Progenitor cell of endocrine pancreas (in vitro differentiated cells): ENCODE measurements around the gene ATP6V1G1. TPM values are rescaled to one million over a fixed set of nuclear protein-coding genes. Genes with fewer than 3 reads are reported as not detected.
"Not testable (repeated sequence)": the region's sequence is repeated elsewhere in the genome, so short reads cannot be mapped to it uniquely, and the experiment has no call there.

ENCODE experiments used
- DNase-seq: peaks from one replicate; pipeline ENCODE4 v3.0.0; 2021; ENCODE audit warnings: low spot score; ENCODE audit not compliant: unreplicated experiment
- H3K27ac Mint-ChIP-seq: 2 replicates; pipeline ENCODE4 v1.8.0; 2021; ENCODE audit warnings: mild to moderate bottlenecking, moderate library complexity, mixed read lengths
- H3K27me3 Mint-ChIP-seq: 2 replicates; pipeline ENCODE4 v1.8.0; 2021; ENCODE audit warnings: mixed read lengths
- H3K36me3 Mint-ChIP-seq: 2 replicates; pipeline ENCODE4 v1.8.0; 2022; ENCODE audit warnings: mixed read lengths; ENCODE audit not compliant: insufficient read depth
- H3K4me1 Mint-ChIP-seq: 2 replicates; pipeline ENCODE4 v1.8.0; 2021; ENCODE audit warnings: low read depth, mixed read lengths
- H3K4me3 Mint-ChIP-seq: 2 replicates; pipeline ENCODE4 v1.8.0; 2021; ENCODE audit warnings: low read depth, mild to moderate bottlenecking, moderate library complexity, mixed read lengths
- H3K9me3 Mint-ChIP-seq: 2 replicates; pipeline ENCODE4 v1.8.0; 2021; ENCODE audit warnings: low read depth, mixed read lengths
- CTCF ChIP-seq: fragments of 200-600 bp; sonication (generic); IDR thresholded peaks from one replicate; pipeline ENCODE4 v1.5.0; 2021; ENCODE audit warnings: antibody characterized with exemption, mild to moderate bottlenecking; ENCODE audit not compliant: unreplicated experiment
- total RNA-seq: library from RNA; stranded (reverse); gene quantifications from 2 replicates; pipeline ENCODE4 v1.2.1, GENCODE V29; 2021

ATP6V1G1 gene
- total RNA-seq, 1 donor from 2014 or later, result 123 TPM

- Mint-ChIP-seq H3K4me3 (no peak overlapping the region), H3K9me3 (no peaks in the 10 kb centered on the region), H3K27ac (no peak overlapping the region), H3K27me3 (no peaks in the 10 kb centered on the region), H3K36me3 (no peaks in the 10 kb centered on the region), H3K4me1 (no peaks in the 10 kb centered on the region)
- no peak for DNase-seq
- no peak for TF ChIP-seq CTCF
Observed at GRCh38 chr9:114565204-114565603, 22.4 kb upstream of the ATP6V1G1 start.

- Mint-ChIP-seq H3K27ac (no peak overlapping the region), H3K4me1 (peaks cover 5% of the 10 kb centered on the region), H3K4me3 (no peak overlapping the region), H3K36me3 (no peaks in the 10 kb centered on the region), H3K9me3 (no peaks in the 10 kb centered on the region), H3K27me3 (no peaks in the 10 kb centered on the region)
- no peak for TF ChIP-seq CTCF
- no peak for DNase-seq
Observed at GRCh38 chr9:114570742-114571141, 16.8 kb upstream of the ATP6V1G1 start.

GRCh38 chr9:114571391-114571790 lies 16.2 kb upstream of the ATP6V1G1 start:
- Mint-ChIP-seq H3K9me3 (no peaks in the 10 kb centered on the region), H3K27me3 (no peaks in the 10 kb centered on the region), H3K27ac (no peak overlapping the region), H3K36me3 (no peaks in the 10 kb centered on the region), H3K4me3 (no peak overlapping the region), H3K4me1 (peaks cover 7% of the 10 kb centered on the region)
- TF ChIP-seq CTCF, result no peak
- no peak for DNase-seq

GRCh38 chr9:114572199-114572598 lies 15.4 kb upstream of the ATP6V1G1 start:
- no peak for DNase-seq
- H3K27me3 Mint-ChIP-seq, result no peaks in the 10 kb centered on the region
- no peaks in the 10 kb centered on the region for H3K36me3 Mint-ChIP-seq
- no peak overlapping the region for H3K27ac Mint-ChIP-seq
- no peak for TF ChIP-seq CTCF
- H3K4me1 Mint-ChIP-seq, result peaks cover 7% of the 10 kb centered on the region
- H3K4me3 Mint-ChIP-seq, result no peak overlapping the region
- no peaks in the 10 kb centered on the region for H3K9me3 Mint-ChIP-seq

GRCh38 chr9:114574438-114574837 lies 13.1 kb upstream of the ATP6V1G1 start:
- Mint-ChIP-seq H3K4me3 (no peak overlapping the region), H3K27me3 (no peaks in the 10 kb centered on the region), H3K27ac (no peak overlapping the region), H3K4me1 (peaks cover 7% of the 10 kb centered on the region), H3K36me3 (no peaks in the 10 kb centered on the region), H3K9me3 (no peaks in the 10 kb centered on the region)
- no peak for TF ChIP-seq CTCF
- no peak for DNase-seq

- not testable (repeated sequence) for H3K27me3 Mint-ChIP-seq, H3K27ac Mint-ChIP-seq, H3K4me1 Mint-ChIP-seq, H3K36me3 Mint-ChIP-seq, H3K9me3 Mint-ChIP-seq, H3K4me3 Mint-ChIP-seq, DNase-seq
Observed at GRCh38 chr9:114576779-114577178, 10.8 kb upstream of the ATP6V1G1 start.

- not testable (repeated sequence) for H3K9me3 Mint-ChIP-seq, H3K36me3 Mint-ChIP-seq, H3K4me1 Mint-ChIP-seq, H3K27me3 Mint-ChIP-seq, H3K4me3 Mint-ChIP-seq, DNase-seq, H3K27ac Mint-ChIP-seq
Observed at GRCh38 chr9:114578134-114578533, 9.4 kb upstream of the ATP6V1G1 start.
